GM18526 (cell line): ENCODE measurements around the gene ADCY2.

Experiments
- POLR2A ChIP-seq: IDR thresholded peaks from 3 replicates; pipeline ENCODE4 v1.6.1; 2011; ENCODE audit not compliant: insufficient read length; ENCODE audit errors: extremely low read depth

The ADCY2 gene

DNA sequence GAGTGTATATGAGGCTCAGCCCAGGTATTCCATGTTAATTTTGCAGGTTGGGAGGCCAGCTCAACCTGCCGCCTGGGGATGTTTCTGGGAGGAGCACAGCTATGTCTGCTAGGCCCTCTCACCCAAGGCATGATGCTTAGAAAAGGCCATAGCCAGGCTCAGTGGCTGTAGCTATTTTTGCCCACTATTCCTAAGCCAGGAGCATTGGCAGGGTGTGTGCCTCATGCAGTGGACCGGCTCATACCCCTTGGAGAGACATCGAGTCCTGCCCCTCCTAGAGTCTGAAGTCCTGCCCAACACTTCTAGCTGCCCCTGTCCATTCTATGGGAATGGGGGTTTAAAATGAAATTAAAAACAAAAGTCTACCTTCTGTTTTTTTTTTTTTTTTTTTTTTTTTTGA is 22.3 kb downstream of the ADCY2 start:
- no peak for TF ChIP-seq POLR2A

DNA sequence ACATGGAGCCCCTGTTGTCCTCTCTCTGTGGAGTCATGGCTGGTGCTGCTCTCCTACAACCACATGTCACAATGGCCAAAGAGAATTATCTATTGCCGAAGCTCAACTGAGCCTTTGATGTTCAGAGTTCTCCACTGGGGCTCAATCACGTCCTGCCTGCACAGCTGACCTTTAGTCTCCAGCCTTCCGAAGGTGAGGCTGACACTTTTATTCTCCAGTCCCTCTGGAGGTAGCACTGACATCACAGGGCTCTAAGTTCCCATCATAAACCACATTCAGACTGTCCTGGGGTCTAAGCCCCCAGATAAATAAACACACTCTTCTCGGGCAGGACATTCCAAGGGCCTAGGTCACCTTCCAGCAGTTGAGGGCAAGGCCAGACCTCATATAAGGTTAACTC is 23.4 kb downstream of the ADCY2 start:
- no peak for TF ChIP-seq POLR2A

DNA sequence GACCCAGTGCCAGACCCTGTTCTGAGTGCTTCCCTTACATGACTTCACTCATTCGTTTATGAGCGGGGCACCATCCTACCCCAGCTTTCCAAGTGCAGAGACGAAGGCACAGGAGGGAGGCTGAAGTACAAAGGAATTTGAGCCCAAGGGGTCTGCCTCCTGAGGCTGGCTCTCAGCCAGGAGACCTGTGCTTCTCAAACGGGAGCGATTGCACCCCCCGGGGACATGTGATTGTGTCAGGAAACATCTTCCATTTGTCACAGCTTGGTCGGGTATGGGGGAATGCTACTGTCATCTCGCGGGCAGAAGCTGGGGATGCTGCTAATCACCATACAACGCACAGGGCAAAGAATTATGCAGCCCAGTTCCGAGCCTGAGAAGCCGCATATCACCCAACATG is 23.9 kb downstream of the ADCY2 start:
- TF ChIP-seq POLR2A = no peak

DNA sequence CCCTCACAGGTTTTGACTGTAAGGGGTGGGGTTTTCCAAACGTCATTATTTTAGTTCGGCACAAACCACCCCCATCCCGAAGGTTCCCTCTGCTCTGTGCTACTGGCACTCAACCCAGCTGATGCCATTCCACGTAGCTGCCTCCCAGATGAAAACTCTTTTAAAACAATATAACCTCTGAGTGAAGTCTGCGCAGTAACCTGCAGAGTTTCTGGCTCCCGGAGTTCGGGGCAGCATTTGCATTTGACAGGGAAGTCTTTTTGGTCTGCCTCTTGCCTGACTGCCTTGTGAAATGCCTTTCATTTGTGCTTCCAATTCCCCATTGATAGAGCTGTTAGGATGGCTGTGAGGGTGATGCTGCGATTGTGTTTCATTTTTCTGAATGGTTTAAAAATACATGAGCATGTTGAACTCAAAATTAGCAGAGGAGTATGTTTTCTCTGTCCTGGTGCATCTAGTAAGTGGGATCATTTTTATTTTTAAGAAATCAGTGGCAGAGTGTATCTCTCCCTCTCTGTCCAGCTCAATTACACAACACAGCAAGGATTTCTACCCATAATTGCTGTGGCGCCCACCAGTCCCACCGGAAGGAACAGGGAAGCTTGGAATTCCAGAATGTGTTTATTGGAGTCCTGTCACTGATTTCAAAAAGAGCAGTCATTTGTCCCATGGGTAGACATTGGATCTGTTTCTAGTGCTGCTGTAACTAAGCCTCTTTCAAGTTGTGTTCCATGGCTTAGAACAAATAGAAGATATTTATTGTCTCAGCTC is 24.8 kb downstream of the ADCY2 start:
- TF ChIP-seq POLR2A = no peak

DNA sequence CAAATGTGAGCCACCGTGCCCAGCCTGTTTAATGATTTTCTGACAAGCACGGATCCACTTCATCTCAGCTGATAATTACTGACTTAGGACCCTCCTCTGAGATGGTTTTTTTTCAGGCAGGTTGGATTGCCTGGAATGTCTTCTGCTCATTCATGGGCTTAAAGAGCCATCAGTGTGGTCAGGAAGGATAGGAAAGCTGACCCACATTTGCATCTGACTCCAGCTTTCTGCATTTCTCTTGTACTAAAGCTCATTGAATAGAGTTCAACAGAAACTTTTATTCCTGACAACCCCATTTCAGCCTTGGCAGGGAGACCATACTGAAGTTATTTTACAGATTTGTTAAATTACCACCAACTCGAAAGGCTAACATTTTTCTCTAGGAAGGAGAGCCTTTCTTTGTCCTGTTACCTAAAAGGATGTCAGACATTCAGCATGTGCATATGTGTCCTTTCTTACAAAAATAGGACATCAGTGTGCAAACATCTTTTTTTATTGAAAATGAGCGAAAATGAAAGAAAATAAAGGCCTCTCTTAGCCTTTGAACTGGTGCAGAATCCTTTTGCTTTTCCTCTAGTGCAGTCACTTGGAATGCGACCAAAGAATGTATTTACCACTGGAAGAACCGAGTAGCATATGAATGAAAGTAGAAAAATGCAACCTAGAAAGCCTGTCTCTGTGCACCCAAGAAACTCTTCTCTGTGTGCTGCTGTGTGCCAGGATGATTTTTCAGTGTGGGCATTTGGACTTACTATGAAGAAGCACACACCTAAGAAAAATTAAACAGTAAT is 26.6 kb downstream of the ADCY2 start:
- TF ChIP-seq POLR2A = no peak

DNA sequence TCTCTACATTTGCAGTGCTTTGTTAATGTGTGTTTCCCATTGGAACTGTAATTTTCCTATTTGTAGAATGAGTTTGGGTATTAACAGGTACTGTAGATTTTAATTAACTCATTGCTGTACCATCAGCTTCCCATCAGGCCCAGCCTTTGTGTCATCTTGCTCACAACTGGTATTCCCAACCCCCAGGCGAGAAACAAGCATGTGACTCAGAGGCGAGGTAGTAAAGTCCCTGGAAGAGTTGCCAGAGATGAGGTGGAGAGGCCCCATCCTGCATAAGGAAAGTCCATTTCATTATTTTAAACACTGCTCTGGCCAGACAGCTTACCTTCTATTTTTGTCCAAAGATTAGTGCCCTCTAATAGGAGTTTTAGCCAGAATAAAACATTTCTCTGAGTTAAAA is 29.9 kb downstream of the ADCY2 start:
- no peak for TF ChIP-seq POLR2A

DNA sequence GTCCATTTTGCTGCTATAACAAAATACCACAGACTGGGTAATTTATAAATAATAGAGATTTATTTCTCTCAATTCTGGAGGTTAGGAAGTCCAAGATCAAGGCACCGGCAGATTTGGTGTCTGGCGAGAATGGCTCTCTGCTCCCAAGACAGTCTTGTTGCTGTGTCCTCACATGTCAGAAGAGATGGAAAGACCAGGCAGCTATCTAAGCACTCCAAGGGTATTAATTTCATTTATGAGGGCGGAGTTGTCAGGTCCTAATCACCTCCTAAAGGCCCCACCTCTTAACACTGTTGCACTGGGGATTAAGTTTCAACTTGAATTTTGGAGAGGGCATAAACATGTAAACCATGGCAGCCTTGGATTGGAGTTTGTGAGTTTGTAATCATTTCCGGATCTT is 30.3 kb downstream of the ADCY2 start:
- no peak for TF ChIP-seq POLR2A

DNA sequence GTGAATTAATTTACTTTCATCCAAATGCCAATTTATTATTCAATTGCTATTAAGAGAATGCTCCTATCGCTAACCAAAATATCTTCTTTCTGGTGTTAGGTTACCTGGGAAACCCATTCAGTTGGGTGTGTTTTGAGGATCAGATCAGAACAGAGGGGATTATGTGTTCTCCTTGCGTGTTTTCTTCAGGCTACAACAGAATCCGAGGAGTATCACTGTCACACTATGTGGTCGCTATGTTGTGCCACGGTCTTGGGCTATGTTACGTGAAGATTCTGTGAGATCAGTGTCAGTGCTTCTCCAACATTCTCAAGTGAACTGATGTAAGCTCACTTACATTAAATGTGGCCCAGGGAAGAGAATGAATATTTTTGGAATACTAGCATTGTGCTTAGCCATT is 39.0 kb downstream of the ADCY2 start:
- TF ChIP-seq POLR2A = no peak

DNA sequence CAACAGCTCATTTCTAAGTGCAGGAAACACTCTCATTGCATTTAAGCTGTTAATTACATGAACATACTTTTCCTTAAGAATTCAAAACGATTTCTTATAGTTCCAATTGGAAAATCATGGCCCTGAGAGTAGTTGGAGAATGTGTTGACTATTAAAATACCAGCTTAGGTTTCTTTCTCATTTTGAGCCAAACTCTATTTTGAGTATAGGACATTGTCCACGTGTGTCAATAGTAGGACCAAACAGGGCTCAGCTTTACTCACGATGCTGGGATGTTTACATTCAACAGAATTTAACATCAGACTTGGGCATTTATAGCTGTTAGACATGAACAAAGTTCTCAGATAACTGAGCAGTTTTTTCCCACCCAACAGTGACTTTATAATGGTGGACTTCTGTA is 39.6 kb downstream of the ADCY2 start:
- no peak for TF ChIP-seq POLR2A

DNA sequence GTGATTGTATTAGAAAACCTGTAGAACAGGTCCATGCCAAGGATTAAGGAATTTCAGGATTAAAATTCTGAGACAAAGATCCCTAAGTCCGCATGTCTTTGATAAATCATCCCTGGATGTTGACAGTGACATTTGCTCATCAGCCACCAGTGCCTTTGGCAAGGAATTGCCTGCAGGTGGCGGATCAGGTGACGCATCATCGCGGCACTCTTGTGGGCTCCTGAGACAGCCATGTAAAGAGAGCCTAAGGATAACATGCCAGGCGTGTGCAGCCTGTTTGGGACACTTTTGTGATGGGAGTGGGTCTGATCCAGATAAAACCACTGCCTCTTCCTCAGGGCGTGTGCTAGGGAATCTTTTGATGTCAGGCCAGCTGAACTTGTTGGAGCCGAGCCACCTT is 40.6 kb downstream of the ADCY2 start:
- TF ChIP-seq POLR2A = no peak

DNA sequence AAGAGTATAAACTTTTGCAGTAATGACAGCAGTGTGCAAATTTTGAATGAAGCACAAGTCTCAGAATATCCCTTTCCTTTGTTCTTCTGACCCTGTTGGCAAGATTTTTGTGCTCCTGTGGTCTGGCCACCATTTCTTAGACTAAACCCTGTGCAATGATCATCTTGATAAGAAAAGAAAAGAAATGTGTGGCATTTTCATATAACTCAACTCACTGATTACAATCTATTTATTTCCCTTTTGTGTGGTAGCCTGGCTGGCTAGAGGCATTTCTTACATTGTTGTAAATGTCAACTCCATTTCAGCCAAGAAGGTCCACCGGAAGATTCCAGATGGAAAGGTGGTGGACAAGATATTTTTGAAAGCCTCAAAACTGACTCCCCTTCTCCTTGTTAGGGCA is 41.9 kb downstream of the ADCY2 start:
- TF ChIP-seq POLR2A = no peak

DNA sequence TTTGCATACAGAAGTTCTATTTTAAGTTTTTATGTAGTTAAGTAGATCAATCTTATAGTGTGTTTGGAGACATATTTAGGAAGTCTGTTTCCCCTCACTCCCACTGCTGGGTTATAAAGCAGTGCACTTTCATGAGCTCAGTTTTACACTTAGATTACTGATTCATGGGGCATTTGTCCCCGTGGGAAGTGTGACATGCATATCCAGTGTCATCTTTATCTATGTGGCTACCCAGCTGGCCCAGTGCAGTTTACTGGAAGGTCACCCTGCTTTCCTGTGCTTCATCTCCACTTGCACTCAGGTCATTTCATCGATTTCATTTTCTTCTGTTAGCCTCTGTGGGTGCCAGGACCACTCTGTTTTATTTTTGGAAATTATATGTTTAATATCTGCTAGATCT is 49.1 kb downstream of the ADCY2 start:
- TF ChIP-seq POLR2A = no peak

DNA sequence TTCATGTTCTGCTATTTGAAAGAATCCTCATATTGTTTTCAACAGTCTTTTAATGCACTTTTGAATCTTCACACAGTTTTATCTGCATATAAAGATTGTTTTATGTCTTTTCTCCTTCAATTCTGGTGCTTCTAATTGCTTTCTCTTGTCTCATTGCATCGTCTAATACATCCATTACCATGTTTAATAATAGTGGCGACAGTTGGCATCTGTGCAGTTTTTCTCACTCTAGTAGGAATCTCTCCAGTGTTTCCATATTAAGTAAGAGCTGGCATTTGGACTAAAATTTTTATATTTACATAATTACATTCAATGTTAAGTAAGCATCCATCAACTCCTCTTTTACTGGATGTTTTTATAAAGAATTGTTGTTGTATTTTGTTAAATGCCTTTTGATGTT is 49.9 kb downstream of the ADCY2 start:
- TF ChIP-seq POLR2A = no peak

DNA sequence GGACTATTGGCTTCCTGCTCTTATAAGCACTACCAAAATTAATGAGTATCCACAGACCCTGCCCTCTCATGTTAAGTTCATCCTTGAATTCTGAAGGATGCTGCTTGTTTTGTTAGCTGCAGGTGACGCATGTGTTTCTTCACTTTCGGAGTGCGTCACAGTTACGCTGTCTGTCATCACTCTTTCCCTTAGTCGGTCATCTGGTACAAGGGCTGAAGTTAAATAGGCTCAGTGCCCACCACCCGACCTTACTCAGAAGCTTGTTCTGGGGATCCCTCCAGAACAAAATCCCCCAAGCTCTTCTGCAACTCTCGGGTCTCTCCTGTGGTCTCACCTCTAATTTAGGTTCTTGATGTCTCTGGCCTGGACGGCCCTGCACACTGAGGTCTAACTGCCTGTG is 51.0 kb downstream of the ADCY2 start:
- no peak for TF ChIP-seq POLR2A

DNA sequence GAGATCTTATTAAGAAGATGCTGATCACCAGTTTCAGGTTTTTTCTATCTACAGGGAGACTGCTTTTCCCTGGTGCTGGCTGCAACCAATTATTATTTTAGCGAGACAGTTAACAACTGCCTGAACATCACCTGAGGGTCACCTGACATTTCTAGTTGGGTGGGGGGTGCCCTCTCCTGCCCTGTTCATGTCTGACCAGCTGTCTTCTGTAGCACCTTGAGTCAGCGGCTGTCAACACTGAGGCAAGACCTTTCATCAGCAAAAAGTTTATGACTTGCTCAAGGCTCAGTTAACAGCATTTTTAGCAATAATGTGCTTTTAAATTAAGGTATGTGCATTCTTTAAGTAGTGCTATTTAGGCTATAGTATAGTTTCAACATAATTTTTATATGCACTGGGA is 58.0 kb downstream of the ADCY2 start:
- no peak for TF ChIP-seq POLR2A

DNA sequence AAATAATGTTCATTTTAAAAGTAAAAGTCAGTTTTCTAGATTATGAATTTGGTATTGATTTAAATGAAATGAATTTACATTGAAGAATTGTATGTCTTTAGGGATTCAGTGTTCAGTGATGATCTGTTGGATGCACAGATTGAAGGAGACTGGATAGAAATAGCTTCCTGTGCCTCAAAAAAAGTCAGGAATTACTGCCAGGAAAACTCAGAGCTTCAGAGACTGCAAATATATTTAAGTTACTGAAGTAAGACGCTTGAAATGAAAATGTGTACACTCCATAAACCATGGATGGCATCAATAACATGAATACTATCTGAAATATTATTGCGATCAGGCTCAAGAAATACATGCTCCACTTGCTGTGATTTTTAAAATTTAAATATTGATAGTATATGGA is 60.3 kb downstream of the ADCY2 start:
- TF ChIP-seq POLR2A = no peak

DNA sequence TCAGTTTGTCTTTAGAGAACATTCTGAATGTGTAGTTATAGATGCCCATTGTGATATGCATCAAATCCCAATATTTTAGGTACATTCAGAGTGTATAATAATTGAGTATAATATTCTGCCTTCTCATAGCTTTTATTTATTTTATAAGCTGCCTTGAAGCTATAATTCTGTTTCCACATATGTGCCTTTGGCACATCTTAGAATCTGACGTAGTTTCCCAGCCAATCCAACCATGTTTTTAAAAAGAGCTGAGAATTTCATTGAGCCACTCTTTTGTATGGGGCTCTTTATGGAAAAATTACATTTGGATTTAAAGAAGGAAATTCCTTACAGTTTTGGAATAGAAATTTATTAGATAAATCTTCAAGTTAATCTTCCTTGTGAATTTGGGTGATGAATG is 65.4 kb downstream of the ADCY2 start:
- no peak for TF ChIP-seq POLR2A

DNA sequence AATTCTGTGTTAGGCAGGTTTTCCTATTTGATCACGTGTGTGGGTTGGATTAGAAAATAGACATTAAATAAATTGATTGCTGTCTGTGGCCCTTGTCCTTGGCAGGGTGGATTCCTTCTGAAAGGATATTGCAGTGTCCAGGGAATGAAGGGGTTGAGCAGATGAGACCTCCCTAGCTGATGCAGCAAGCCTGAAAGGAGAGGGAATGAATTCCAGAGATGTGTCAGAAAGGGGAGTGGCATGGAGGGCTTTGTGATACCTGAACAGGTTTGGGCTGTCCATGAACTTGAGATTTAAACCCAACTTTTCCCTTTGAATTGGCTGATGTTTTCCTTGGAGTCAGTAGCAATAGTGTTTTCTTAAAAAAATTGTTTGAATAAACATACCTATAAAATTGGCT is 66.8 kb downstream of the ADCY2 start:
- TF ChIP-seq POLR2A = no peak

DNA sequence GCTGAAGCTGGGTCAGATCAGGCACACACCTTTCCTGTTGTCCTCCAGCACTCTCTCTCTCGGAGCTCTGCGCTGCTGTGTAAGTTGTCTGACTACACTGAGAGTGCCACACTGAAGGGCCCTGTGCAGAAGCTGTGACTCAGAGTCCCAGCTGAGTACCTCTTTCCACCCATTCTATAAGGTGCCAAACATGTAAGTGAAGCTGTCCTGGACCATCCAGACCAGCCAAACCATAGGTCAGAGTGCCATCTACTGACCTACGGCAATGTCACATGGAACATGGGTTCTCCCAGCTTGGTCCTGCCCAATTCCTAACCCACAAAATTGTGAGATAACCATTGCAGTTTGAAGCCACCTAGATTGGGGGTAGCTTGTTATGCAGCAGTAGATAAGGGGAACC is 68.2 kb downstream of the ADCY2 start:
- no peak for TF ChIP-seq POLR2A
